Measurements from ENCODE around the gene ADCY7.

Gene ADCY7

GRCh38 chr16:50365791-50366575, 99.6 kb downstream of the ADCY7 start:
- Histone ChIP-seq H3K27ac (ENCODE audit: low read depth, low read length) (no peak overlapping the region), H3K4me1 (ENCODE audit: control insufficient read depth, insufficient read depth, low read length) (peaks cover 14% of the 10 kb centered on the region), H3K9ac (ENCODE audit: low read length) (no peak overlapping the region), H3K27me3 (ENCODE audit: control insufficient read depth, insufficient read depth, low read length) (no peaks in the 10 kb centered on the region), H3K36me3 (ENCODE audit: control insufficient read depth, insufficient read depth, low read length) (peaks cover 2% of the 10 kb centered on the region), H3K4me3 (ENCODE audit: low read length) (no peak overlapping the region)

Data from rectal smooth muscle tissue (tissue), 1 donor.